GM23338 (cell line): ENCODE measurements around the gene EPHA6. TPM values are rescaled to one million over a fixed set of nuclear protein-coding genes. Genes with fewer than 3 reads are reported as not detected.

Experiments used
- ATAC-seq: fragments of 200-7000 bp; cut with Tn5 transposase; 3 replicates; pipeline ENCODE4 v1.9.1; 2020
- DNase-seq: peaks from one replicate; pipeline ENCODE4 v3.0.0-alpha.2; 2015; ENCODE audit warnings: low spot score
- H2AFZ ChIP-seq: fragments of 200-600 bp; sonication (generic); 2 replicates; pipeline ENCODE4 v1.8.0; 2016; ENCODE audit warnings: antibody characterized with exemption, mild to moderate bottlenecking, moderate library complexity
- H3F3A ChIP-seq: fragments of 200-600 bp; sonication (generic); replicated peaks from 2 replicates; pipeline ENCODE4 v1.8.0; 2017; ENCODE audit warnings: antibody characterized with exemption, mixed run types, low read depth
- H3K27ac ChIP-seq: fragments of 200-600 bp; sonication (generic); 2 replicates; pipeline ENCODE4 v1.6.1; 2016; ENCODE audit warnings: low read depth
- H3K27me3 ChIP-seq: fragments of 200-600 bp; sonication (generic); 2 replicates; pipeline ENCODE4 v1.8.0; 2016; ENCODE audit warnings: mild to moderate bottlenecking, mixed run types, moderate library complexity; ENCODE audit not compliant: insufficient read depth
- H3K36me3 ChIP-seq: fragments of 200-600 bp; sonication (generic); 2 replicates; pipeline ENCODE4 v1.8.0; 2016; ENCODE audit warnings: mild to moderate bottlenecking; ENCODE audit not compliant: insufficient read depth
- H3K4me1 ChIP-seq: fragments of 200-600 bp; sonication (generic); 2 replicates; pipeline ENCODE4 v1.8.0; 2016; ENCODE audit warnings: mild to moderate bottlenecking, moderate library complexity; ENCODE audit not compliant: insufficient read depth
- H3K4me2 ChIP-seq: fragments of 200-600 bp; sonication (generic); 2 replicates; pipeline ENCODE4 v1.7.1; 2017; ENCODE audit warnings: mixed run types
- H3K4me3 ChIP-seq: fragments of 200-600 bp; sonication (generic); 2 replicates; pipeline ENCODE4 v1.6.1; 2016; ENCODE audit warnings: mixed run types
- H3K79me2 ChIP-seq: fragments of 200-600 bp; sonication (generic); replicated peaks from 2 replicates; pipeline ENCODE4 v1.8.0; 2017; ENCODE audit warnings: mild to moderate bottlenecking; ENCODE audit not compliant: insufficient read depth
- H3K9me2 ChIP-seq: fragments of 200-600 bp; sonication (generic); 2 replicates; pipeline ENCODE4 v1.8.0; 2017; ENCODE audit not compliant: insufficient read depth
- H4K20me1 ChIP-seq: fragments of 200-600 bp; sonication (generic); replicated peaks from 2 replicates; pipeline ENCODE4 v1.8.0; 2017; ENCODE audit warnings: mild to moderate bottlenecking; ENCODE audit not compliant: insufficient read depth
- H3K27ac Mint-ChIP-seq: 2 replicates; pipeline ENCODE4 v1.8.0; 2020; ENCODE audit warnings: inconsistent platforms, mild to moderate bottlenecking, moderate library complexity, mixed read lengths
- H3K27me3 Mint-ChIP-seq: 3 replicates; pipeline ENCODE4 v1.8.0; 2022; ENCODE audit warnings: low read depth, mild to moderate bottlenecking, moderate library complexity, mixed read lengths, inconsistent platforms; ENCODE audit not compliant: insufficient read depth, poor library complexity
- H3K36me3 Mint-ChIP-seq: 3 replicates; pipeline ENCODE4 v1.8.0; 2021; ENCODE audit warnings: low read depth, mild to moderate bottlenecking, inconsistent platforms, moderate library complexity, mixed read lengths
- H3K4me1 Mint-ChIP-seq: 3 replicates; pipeline ENCODE4 v1.8.0; 2020; ENCODE audit warnings: mild to moderate bottlenecking, inconsistent platforms, mixed read lengths
- H3K4me3 Mint-ChIP-seq: 3 replicates; pipeline ENCODE4 v1.8.0; 2021; ENCODE audit warnings: moderate library complexity, mild to moderate bottlenecking, inconsistent platforms, mixed read lengths
- H3K9me3 Mint-ChIP-seq: 3 replicates; pipeline ENCODE4 v1.8.0; 2020; ENCODE audit warnings: moderate library complexity, mild to moderate bottlenecking, inconsistent platforms, mixed read lengths
- EZH2 ChIP-seq: fragments of 200-600 bp; sonication (generic); IDR thresholded peaks from one replicate; pipeline ENCODE4 v1.8.0; 2017; ENCODE audit warnings: antibody characterized with exemption, mild to moderate bottlenecking, low read depth; ENCODE audit not compliant: unreplicated experiment
- polyA plus RNA-seq: library from polyadenylated mRNA; unstranded; fragments of >200 nt; fragmentation: Nextera tagmentation; extraction: Ambion mirVana; gene quantifications from 2 replicates; pipeline ENCODE4 v1.2.1, GENCODE V29; 2016
- total RNA-seq: library from RNA; depleted of rRNA; stranded (reverse); fragments of >200 nt; shearing (Covaris generic); gene quantifications from 2 replicates; pipeline ENCODE4 v1.2.3, GENCODE V29; 2014
- TF ChIP-seq, protein P1 (sequence below): IDR thresholded peaks from one replicate; pipeline ENCODE4 v1.6.1; 2018; ENCODE audit warnings: antibody characterized with exemption; ENCODE audit not compliant: unreplicated experiment
- TF ChIP-seq, protein P2 (sequence below): IDR thresholded peaks from 2 replicates; pipeline ENCODE4 v1.6.1; 2016; ENCODE audit warnings: antibody characterized with exemption
- TF ChIP-seq, protein P3 (sequence below): fragments of 250-450 bp; sonication (Bioruptor Pico); IDR thresholded peaks from 2 replicates; pipeline ENCODE4 v1.5.0; 2020; ENCODE audit warnings: mild to moderate bottlenecking, moderate library complexity

EPHA6 gene
- total and polyA plus RNA-seq, 2 experiments from 2014 or later = 0.37 to 2.6 TPM

DNA sequence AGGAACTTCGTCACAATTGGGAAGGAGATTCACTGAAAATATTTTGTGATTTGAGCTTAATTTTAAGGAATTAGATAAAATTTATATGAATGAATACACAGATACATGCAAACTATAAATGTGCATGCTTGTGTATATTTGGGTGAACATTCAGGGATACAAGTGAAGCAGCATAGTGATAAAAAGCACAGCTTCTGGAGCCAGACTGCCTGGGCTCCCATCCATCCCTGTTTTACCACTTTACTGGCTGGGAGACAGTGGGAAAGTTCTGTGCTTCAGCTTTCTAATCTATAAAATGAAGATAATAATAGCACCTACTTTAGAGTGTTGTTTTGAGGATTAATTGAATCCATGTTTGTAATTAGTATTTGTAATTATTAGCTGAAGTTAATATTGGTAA lies 8.1 kb upstream of the EPHA6 start:
- H3K27me3 Mint-ChIP-seq = peaks cover 3% of the 10 kb centered on the region
- H3K79me2 ChIP-seq = no peaks in the 10 kb centered on the region
- H3F3A ChIP-seq = no peaks in the 10 kb centered on the region
- no peaks in the 10 kb centered on the region for H3K36me3 ChIP-seq
- H3K4me1 ChIP-seq = peaks cover 36% of the 10 kb centered on the region
- H3K36me3 Mint-ChIP-seq = no peaks in the 10 kb centered on the region
- H3K4me2 ChIP-seq = no peak overlapping the region
- no peak overlapping the region for H2AFZ ChIP-seq
- DNase-seq = no peak
- no peak overlapping the region for H3K27ac Mint-ChIP-seq
- H3K4me3 Mint-ChIP-seq = no peak overlapping the region
- H3K27me3 ChIP-seq = peaks cover 2% of the 10 kb centered on the region; the same call in 1 of the 2 replicates
- peaks cover 17% of the 10 kb centered on the region for H3K4me1 Mint-ChIP-seq
- no peak overlapping the region for H3K27ac ChIP-seq
- no peaks in the 10 kb centered on the region for H4K20me1 ChIP-seq
- TF ChIP-seq, protein P1, sequence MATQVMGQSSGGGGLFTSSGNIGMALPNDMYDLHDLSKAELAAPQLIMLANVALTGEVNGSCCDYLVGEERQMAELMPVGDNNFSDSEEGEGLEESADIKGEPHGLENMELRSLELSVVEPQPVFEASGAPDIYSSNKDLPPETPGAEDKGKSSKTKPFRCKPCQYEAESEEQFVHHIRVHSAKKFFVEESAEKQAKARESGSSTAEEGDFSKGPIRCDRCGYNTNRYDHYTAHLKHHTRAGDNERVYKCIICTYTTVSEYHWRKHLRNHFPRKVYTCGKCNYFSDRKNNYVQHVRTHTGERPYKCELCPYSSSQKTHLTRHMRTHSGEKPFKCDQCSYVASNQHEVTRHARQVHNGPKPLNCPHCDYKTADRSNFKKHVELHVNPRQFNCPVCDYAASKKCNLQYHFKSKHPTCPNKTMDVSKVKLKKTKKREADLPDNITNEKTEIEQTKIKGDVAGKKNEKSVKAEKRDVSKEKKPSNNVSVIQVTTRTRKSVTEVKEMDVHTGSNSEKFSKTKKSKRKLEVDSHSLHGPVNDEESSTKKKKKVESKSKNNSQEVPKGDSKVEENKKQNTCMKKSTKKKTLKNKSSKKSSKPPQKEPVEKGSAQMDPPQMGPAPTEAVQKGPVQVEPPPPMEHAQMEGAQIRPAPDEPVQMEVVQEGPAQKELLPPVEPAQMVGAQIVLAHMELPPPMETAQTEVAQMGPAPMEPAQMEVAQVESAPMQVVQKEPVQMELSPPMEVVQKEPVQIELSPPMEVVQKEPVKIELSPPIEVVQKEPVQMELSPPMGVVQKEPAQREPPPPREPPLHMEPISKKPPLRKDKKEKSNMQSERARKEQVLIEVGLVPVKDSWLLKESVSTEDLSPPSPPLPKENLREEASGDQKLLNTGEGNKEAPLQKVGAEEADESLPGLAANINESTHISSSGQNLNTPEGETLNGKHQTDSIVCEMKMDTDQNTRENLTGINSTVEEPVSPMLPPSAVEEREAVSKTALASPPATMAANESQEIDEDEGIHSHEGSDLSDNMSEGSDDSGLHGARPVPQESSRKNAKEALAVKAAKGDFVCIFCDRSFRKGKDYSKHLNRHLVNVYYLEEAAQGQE = no peak
- no peak for TF ChIP-seq EZH2
- TF ChIP-seq, protein P2, sequence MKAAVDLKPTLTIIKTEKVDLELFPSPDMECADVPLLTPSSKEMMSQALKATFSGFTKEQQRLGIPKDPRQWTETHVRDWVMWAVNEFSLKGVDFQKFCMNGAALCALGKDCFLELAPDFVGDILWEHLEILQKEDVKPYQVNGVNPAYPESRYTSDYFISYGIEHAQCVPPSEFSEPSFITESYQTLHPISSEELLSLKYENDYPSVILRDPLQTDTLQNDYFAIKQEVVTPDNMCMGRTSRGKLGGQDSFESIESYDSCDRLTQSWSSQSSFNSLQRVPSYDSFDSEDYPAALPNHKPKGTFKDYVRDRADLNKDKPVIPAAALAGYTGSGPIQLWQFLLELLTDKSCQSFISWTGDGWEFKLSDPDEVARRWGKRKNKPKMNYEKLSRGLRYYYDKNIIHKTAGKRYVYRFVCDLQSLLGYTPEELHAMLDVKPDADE = no peak
- TF ChIP-seq, protein P3, sequence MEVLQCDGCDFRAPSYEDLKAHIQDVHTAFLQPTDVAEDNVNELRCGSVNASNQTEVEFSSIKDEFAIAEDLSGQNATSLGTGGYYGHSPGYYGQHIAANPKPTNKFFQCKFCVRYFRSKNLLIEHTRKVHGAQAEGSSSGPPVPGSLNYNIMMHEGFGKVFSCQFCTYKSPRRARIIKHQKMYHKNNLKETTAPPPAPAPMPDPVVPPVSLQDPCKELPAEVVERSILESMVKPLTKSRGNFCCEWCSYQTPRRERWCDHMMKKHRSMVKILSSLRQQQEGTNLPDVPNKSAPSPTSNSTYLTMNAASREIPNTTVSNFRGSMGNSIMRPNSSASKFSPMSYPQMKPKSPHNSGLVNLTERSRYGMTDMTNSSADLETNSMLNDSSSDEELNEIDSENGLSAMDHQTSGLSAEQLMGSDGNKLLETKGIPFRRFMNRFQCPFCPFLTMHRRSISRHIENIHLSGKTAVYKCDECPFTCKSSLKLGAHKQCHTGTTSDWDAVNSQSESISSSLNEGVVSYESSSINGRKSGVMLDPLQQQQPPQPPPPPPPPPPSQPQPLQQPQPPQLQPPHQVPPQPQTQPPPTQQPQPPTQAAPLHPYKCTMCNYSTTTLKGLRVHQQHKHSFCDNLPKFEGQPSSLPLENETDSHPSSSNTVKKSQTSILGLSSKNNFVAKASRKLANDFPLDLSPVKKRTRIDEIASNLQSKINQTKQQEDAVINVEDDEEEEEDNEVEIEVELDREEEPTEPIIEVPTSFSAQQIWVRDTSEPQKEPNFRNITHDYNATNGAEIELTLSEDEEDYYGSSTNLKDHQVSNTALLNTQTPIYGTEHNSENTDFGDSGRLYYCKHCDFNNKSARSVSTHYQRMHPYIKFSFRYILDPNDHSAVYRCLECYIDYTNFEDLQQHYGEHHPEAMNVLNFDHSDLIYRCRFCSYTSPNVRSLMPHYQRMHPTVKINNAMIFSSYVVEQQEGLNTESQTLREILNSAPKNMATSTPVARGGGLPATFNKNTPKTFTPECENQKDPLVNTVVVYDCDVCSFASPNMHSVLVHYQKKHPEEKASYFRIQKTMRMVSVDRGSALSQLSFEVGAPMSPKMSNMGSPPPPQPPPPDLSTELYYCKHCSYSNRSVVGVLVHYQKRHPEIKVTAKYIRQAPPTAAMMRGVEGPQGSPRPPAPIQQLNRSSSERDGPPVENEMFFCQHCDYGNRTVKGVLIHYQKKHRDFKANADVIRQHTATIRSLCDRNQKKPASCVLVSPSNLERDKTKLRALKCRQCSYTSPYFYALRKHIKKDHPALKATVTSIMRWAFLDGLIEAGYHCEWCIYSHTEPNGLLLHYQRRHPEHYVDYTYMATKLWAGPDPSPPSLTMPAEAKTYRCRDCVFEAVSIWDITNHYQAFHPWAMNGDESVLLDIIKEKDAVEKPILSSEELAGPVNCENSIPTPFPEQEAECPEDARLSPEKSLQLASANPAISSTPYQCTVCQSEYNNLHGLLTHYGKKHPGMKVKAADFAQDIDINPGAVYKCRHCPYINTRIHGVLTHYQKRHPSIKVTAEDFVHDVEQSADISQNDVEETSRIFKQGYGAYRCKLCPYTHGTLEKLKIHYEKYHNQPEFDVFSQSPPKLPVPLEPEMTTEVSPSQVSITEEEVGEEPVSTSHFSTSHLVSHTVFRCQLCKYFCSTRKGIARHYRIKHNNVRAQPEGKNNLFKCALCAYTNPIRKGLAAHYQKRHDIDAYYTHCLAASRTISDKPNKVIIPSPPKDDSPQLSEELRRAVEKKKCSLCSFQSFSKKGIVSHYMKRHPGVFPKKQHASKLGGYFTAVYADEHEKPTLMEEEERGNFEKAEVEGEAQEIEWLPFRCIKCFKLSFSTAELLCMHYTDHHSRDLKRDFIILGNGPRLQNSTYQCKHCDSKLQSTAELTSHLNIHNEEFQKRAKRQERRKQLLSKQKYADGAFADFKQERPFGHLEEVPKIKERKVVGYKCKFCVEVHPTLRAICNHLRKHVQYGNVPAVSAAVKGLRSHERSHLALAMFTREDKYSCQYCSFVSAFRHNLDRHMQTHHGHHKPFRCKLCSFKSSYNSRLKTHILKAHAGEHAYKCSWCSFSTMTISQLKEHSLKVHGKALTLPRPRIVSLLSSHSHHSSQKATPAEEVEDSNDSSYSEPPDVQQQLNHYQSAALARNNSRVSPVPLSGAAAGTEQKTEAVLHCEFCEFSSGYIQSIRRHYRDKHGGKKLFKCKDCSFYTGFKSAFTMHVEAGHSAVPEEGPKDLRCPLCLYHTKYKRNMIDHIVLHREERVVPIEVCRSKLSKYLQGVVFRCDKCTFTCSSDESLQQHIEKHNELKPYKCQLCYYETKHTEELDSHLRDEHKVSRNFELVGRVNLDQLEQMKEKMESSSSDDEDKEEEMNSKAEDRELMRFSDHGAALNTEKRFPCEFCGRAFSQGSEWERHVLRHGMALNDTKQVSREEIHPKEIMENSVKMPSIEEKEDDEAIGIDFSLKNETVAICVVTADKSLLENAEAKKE (CRISPR knock-in tag) = no peak
- no peaks in the 10 kb centered on the region for H3K9me3 Mint-ChIP-seq
- H3K9me2 ChIP-seq = no peaks in the 10 kb centered on the region
- no peak overlapping the region for H3K4me3 ChIP-seq
- no peak for ATAC-seq
